HepG2 (cell line): Measurements from ENCODE around the gene MYL3. TPM values are rescaled to one million over a fixed set of nuclear protein-coding genes. Genes with fewer than 3 reads are reported as not detected.

ENCODE experiments used
- BRF2 ChIP-seq: sonication (generic); formaldehyde crosslinking; IDR thresholded peaks from 2 replicates; pipeline ENCODE4 v1.8.1; 2022; ENCODE audit warnings: mild to moderate bottlenecking, missing genetic modification reagents
- DNMT3B ChIP-seq: conservative IDR thresholded peaks from 2 replicates; pipeline ENCODE4 v1.6.1; 2016; ENCODE audit warnings: missing biosample characterization, control low read depth
- FUBP1 ChIP-seq: sonication (generic); formaldehyde crosslinking; IDR thresholded peaks from 2 replicates; pipeline ENCODE4 v1.5.1; 2020; ENCODE audit warnings: missing genetic modification reagents, mild to moderate bottlenecking, borderline replicate concordance
- GABPB1 ChIP-seq: IDR thresholded peaks from 2 replicates; pipeline ENCODE4 v1.6.1; 2016; ENCODE audit warnings: mild to moderate bottlenecking, missing genetic modification reagents, moderate library complexity, missing compliant biosample characterization
- GFI1 ChIP-seq: sonication (generic); formaldehyde crosslinking; IDR thresholded peaks from 2 replicates; pipeline ENCODE4 v1.5.0; 2020; ENCODE audit warnings: missing genetic modification reagents, mild to moderate bottlenecking, borderline replicate concordance
- IRX3 ChIP-seq: sonication (generic); formaldehyde crosslinking; IDR thresholded peaks from 2 replicates; pipeline ENCODE4 v1.8.1; 2023; ENCODE audit warnings: mild to moderate bottlenecking, low read depth, missing genetic modification reagents, borderline replicate concordance
- LBX2 ChIP-seq: sonication (generic); formaldehyde crosslinking; IDR thresholded peaks from 2 replicates; pipeline ENCODE4 v1.5.0; 2020; ENCODE audit warnings: missing genetic modification reagents, mild to moderate bottlenecking, borderline replicate concordance
- NR3C1 ChIP-seq: sonication (generic); formaldehyde crosslinking; IDR thresholded peaks from 2 replicates; pipeline ENCODE4 v1.4.0; 2020; ENCODE audit warnings: missing genetic modification reagents
- PCBP2 ChIP-seq: fragments of 200-400 bp; formaldehyde crosslinking; optimal IDR thresholded peaks from 2 replicates; pipeline ENCODE3; 2018; ENCODE audit warnings: low read length, low read depth; ENCODE audit not compliant: poor library complexity, severe bottlenecking
- RXRA ChIP-seq: sonication (generic); formaldehyde crosslinking; IDR thresholded peaks from 2 replicates; pipeline ENCODE4 v1.5.1; 2020; ENCODE audit warnings: missing genetic modification reagents
- TFDP2 ChIP-seq: sonication (generic); formaldehyde crosslinking; IDR thresholded peaks from 2 replicates; pipeline ENCODE4 v1.4.0; 2020; ENCODE audit warnings: missing genetic modification reagents
- ZFYVE20 ChIP-seq: sonication (generic); formaldehyde crosslinking; IDR thresholded peaks from 2 replicates; pipeline ENCODE4 v1.8.0; 2023; ENCODE audit warnings: low read depth, mild to moderate bottlenecking, moderate library complexity, missing genetic modification reagents, borderline replicate concordance
- ZNF234 ChIP-seq: sonication (generic); formaldehyde crosslinking; conservative IDR thresholded peaks from 2 replicates; pipeline ENCODE4 v1.5.1; 2020; ENCODE audit warnings: mild to moderate bottlenecking, missing genetic modification reagents
- ZNF296 ChIP-seq: sonication (generic); formaldehyde crosslinking; conservative IDR thresholded peaks from 2 replicates; pipeline ENCODE4 v1.5.0; 2020; ENCODE audit warnings: mild to moderate bottlenecking, missing genetic modification reagents
- ZNF34 ChIP-seq: sonication (generic); formaldehyde crosslinking; IDR thresholded peaks from 2 replicates; pipeline ENCODE4 v1.4.0; 2020; ENCODE audit warnings: mild to moderate bottlenecking, missing genetic modification reagents, borderline replicate concordance
- ZNF512B ChIP-seq: sonication (generic); formaldehyde crosslinking; IDR thresholded peaks from 2 replicates; pipeline ENCODE4 v1.5.1; 2020; ENCODE audit warnings: missing genetic modification reagents, mild to moderate bottlenecking, borderline replicate concordance
- ZNF614 ChIP-seq: IDR thresholded peaks from 2 replicates; pipeline ENCODE4 v1.6.1; 2018; ENCODE audit warnings: missing biosample characterization, missing genetic modification reagents, inconsistent platforms, borderline replicate concordance
- ZNF687 ChIP-seq: sonication (generic); formaldehyde crosslinking; IDR thresholded peaks from 2 replicates; pipeline ENCODE4 v1.5.1; 2020; ENCODE audit warnings: mild to moderate bottlenecking, missing genetic modification reagents, moderate library complexity
- polyA plus RNA-seq, 8 experiments: library from polyadenylated mRNA; depleted of rRNA in 3 of 8; stranded (reverse) in 7 of 8; unstranded in 1 of 8; fragments of >200 nt; fragmentation: Illumina TruSeq in 4 of 8; extraction: Trizol in 4 of 8; gene quantifications; 2 replicates each; pipeline versions ENCODE4 v1.2.1 to v1.2.3, GENCODE V29; 2011 to 2016; ENCODE audit warnings: low read depth in 4 of 8, missing spikeins in 1 of 8, mixed read lengths in 1 of 8; ENCODE audit not compliant: insufficient read depth in 1 of 8
- total RNA-seq, 5 experiments: library from RNA; depleted of rRNA; stranded (reverse); fragments of >200 nt; fragmentation: Illumina TruSeq; extraction: Trizol; gene quantifications; 2 replicates each; pipeline ENCODE4 v1.2.3, GENCODE V29; 2016; ENCODE audit warnings: low read depth in 1 of 5

MYL3 gene
- total and polyA plus RNA-seq, 2 of the 13 experiments (the other 11 are each of a cell fraction or from before 2014, with no cell fraction given) = not detected

- TF ChIP-seq BRF2 (CRISPR knock-in tag) = no peak
- no peak for TF ChIP-seq TFDP2
- TF ChIP-seq GFI1 (CRISPR knock-in tag) = no peak
- TF ChIP-seq PCBP2 = no peak
- TF ChIP-seq ZNF512B (CRISPR knock-in tag) = no peak
- no peak for TF ChIP-seq ZFYVE20 (CRISPR knock-in tag)
- TF ChIP-seq DNMT3B (CRISPR knock-in tag) = no peak
- no peak for TF ChIP-seq IRX3 (CRISPR knock-in tag)
- peak; percentile 65; the same call in 1 of the 2 replicates for TF ChIP-seq ZNF296
- no peak for TF ChIP-seq NR3C1 (CRISPR knock-in tag)
- TF ChIP-seq LBX2 (CRISPR knock-in tag) = no peak
- TF ChIP-seq GABPB1 (CRISPR knock-in tag) = peak; percentile 28; the same call in 1 of the 2 replicates
- no peak for TF ChIP-seq ZNF34 (CRISPR knock-in tag)
- TF ChIP-seq ZNF234 (CRISPR knock-in tag) = no peak
- TF ChIP-seq ZNF687 (CRISPR knock-in tag) = peak; percentile 47
- TF ChIP-seq FUBP1 (CRISPR knock-in tag) = no peak
- TF ChIP-seq RXRA (CRISPR knock-in tag) = no peak
- TF ChIP-seq ZNF614 = no peak
Measured at GRCh38 chr3:46868948-46869347, 5.7 kb upstream of the MYL3 start (continued).
